Endothelial cell of umbilical vein (primary cell): ENCODE data around the gene TNFRSF1B. TPM values are rescaled to one million over a fixed set of nuclear protein-coding genes. Genes with fewer than 3 reads are reported as not detected.

Experiments
- BruUV-seq: library from RNA; stranded (reverse); fragments of 400-500 nt; replicated peaks from 2 replicates; lab custom pipeline; 2021; lab: Mats Ljungman, UMichigan
- CTCF ChIA-PET: fragments of 300-600, 350-600 bp; sonication (Branson Sonifier 250); formaldehyde crosslinking; loops from one replicate; lab custom pipeline; 2021; ENCODE audit warnings: antibody characterized with exemption, inconsistent platforms; lab: Charles Lee
- POLR2A ChIA-PET: fragments of 300-600, 350-600 bp; sonication (Branson Sonifier 250); formaldehyde crosslinking; loops from one replicate; lab custom pipeline; 2021; ENCODE audit warnings: antibody characterized with exemption, inconsistent platforms; lab: Charles Lee
- DNase-seq: peaks from one replicate; pipeline ENCODE4 v3.0.0-alpha.2; 2011; ENCODE audit warnings: low read depth, low spot score
- FAIRE-seq: peaks from 2 replicates; lab custom pipeline; 2011; peaks lifted over from hg19 to GRCh38; lab: Jason Lieb, UNC
- H2AFZ ChIP-seq: 2 replicates; pipeline ENCODE4 v1.6.0; 2012; ENCODE audit warnings: low read depth, low read length, control low read depth, inconsistent platforms
- H3K27ac ChIP-seq: 2 replicates; pipeline ENCODE4 v1.5.1; 2011; ENCODE audit warnings: low read depth, mild to moderate bottlenecking, control low read depth, low read length, moderate library complexity; ENCODE audit not compliant: insufficient read depth
- H3K27me3 ChIP-seq, 2 experiments: 2 replicates each; pipeline versions ENCODE4 v1.6.0 to v1.6.1; 2011; ENCODE audit warnings: low read length in 2 of 2, mixed read lengths in 1 of 2; ENCODE audit not compliant: control insufficient read depth in 2 of 2, insufficient read depth in 2 of 2
- H3K36me3 ChIP-seq, 2 experiments: 2 replicates in 1 of 2; 3 replicates in 1 of 2; pipeline ENCODE4 v1.5.1; 2011; ENCODE audit warnings: low read length in 2 of 2, mild to moderate bottlenecking in 1 of 2, moderate library complexity in 1 of 2; ENCODE audit not compliant: control insufficient read depth in 2 of 2, insufficient read depth in 2 of 2; ENCODE audit errors: extremely low read depth in 1 of 2
- H3K4me1 ChIP-seq: 3 replicates; pipeline ENCODE4 v1.5.1; 2011; ENCODE audit warnings: mild to moderate bottlenecking, low read length; ENCODE audit not compliant: control insufficient read depth, insufficient read depth; ENCODE audit errors: extremely low read depth
- H3K4me2 ChIP-seq: 2 replicates; pipeline ENCODE4 v1.6.1; 2011; ENCODE audit warnings: low read length, control low read depth, mixed read lengths; ENCODE audit not compliant: insufficient read depth
- H3K4me3 ChIP-seq, 3 experiments: fragments of 200-600 bp in 1 of 3; sonication (generic), shearing (Covaris generic) in 1 of 3; replicated peaks in 1 of 3; 2 replicates each; pipeline ENCODE4 v1.5.1; 2011 to 2016; ENCODE audit warnings: control low read depth in 3 of 3, low read length in 3 of 3, mild to moderate bottlenecking in 2 of 3, inconsistent platforms in 1 of 3, low read depth in 1 of 3, moderate library complexity in 1 of 3; ENCODE audit not compliant: insufficient read depth in 1 of 3
- H3K79me2 ChIP-seq: 2 replicates; pipeline ENCODE4 v1.6.0; 2012; ENCODE audit warnings: low read length, inconsistent platforms; ENCODE audit not compliant: control insufficient read depth, insufficient read depth
- H3K9ac ChIP-seq: replicated peaks from 2 replicates; pipeline ENCODE3; 2011; ENCODE audit warnings: low read length, control low read depth; ENCODE audit not compliant: insufficient read depth; ENCODE audit errors: extremely low read depth
- H3K9me1 ChIP-seq: replicated peaks from 3 replicates; pipeline ENCODE4 v1.6.0; 2011; ENCODE audit warnings: mild to moderate bottlenecking, low read length; ENCODE audit not compliant: control insufficient read depth, insufficient read depth; ENCODE audit errors: extremely low read depth
- H3K9me3 ChIP-seq: replicated peaks from 2 replicates; pipeline ENCODE4 v1.5.1; 2012; ENCODE audit warnings: low read length, inconsistent platforms; ENCODE audit not compliant: control insufficient read depth, insufficient read depth
- H4K20me1 ChIP-seq: replicated peaks from 2 replicates; pipeline ENCODE3; 2011; ENCODE audit warnings: mild to moderate bottlenecking, low read length; ENCODE audit not compliant: control insufficient read depth, insufficient read depth; ENCODE audit errors: extremely low read depth
- EZH2 ChIP-seq: IDR thresholded peaks from 2 replicates; pipeline ENCODE4 v1.6.1; 2012; ENCODE audit warnings: borderline replicate concordance, low read depth, mild to moderate bottlenecking, moderate library complexity, low read length, inconsistent platforms; ENCODE audit not compliant: severe bottlenecking
- FOS ChIP-seq: IDR thresholded peaks from 2 replicates; pipeline ENCODE4 v1.6.1; 2011; ENCODE audit warnings: mild to moderate bottlenecking, low read length, moderate library complexity, borderline replicate concordance; ENCODE audit not compliant: insufficient read depth
- GATA2 ChIP-seq: IDR thresholded peaks from 2 replicates; pipeline ENCODE4 v1.7.0; 2011; ENCODE audit warnings: low read depth, mild to moderate bottlenecking, moderate library complexity, mixed read lengths, low read length; ENCODE audit not compliant: insufficient read length, insufficient read depth
- JUN ChIP-seq: IDR thresholded peaks from 2 replicates; pipeline ENCODE4 v1.6.1; 2011; ENCODE audit warnings: borderline replicate concordance, low read depth; ENCODE audit not compliant: insufficient read length, insufficient read depth
- MYC ChIP-seq: IDR thresholded peaks from one replicate; pipeline ENCODE4 v1.6.1; 2011; ENCODE audit warnings: mild to moderate bottlenecking, low read depth, low read length
- POLR2A ChIP-seq: IDR thresholded peaks from 2 replicates; pipeline ENCODE4 v1.6.1; 2012; ENCODE audit warnings: low read depth, mild to moderate bottlenecking, control low read depth, low read length
- POLR2AphosphoS5 ChIP-seq: IDR thresholded peaks from 2 replicates; pipeline ENCODE4 v1.6.1; 2012; ENCODE audit warnings: low read depth, mild to moderate bottlenecking, control low read depth, low read length, moderate library complexity; ENCODE audit not compliant: insufficient read depth
- dilution Hi-C: fragments of 300-500 bp; cut with MboI; formaldehyde crosslinking; loops from one replicate; pipeline ENCODE4 v1.15.0; 2019; ENCODE audit warnings: low sequenced_read_pairs; ENCODE audit not compliant: extremely low pct_ligation_motif_present
- intact Hi-C: fragments of 100-400 bp; cut with micrococcal nuclease; formaldehyde crosslinking; loops from one replicate; pipeline ENCODE4 v1.10.0; 2022
- polyA plus RNA-seq, 4 experiments: library from polyadenylated mRNA; depleted of rRNA in 3 of 4; stranded (reverse) in 3 of 4; unstranded in 1 of 4; fragments of >200 nt; gene quantifications; 2 replicates each; pipeline versions ENCODE4 v1.2.1 to v1.2.3, GENCODE V29; 2011 to 2012; ENCODE audit warnings: missing spikeins in 1 of 4
- total RNA-seq: library from RNA; stranded (reverse); gene quantifications from 2 replicates; pipeline ENCODE4 v1.2.3, GENCODE V29; 2021
- TF ChIP-seq, protein P1 (sequence below), 2 donors: IDR thresholded peaks; 1 replicate in 1 of 2; 2 replicates in 1 of 2; pipeline ENCODE4 v1.5.1; 2011; ENCODE audit warnings: low read length in 2 of 2, mild to moderate bottlenecking in 2 of 2, moderate library complexity in 2 of 2, control low read depth in 1 of 2, inconsistent platforms in 1 of 2, low read depth in 1 of 2; ENCODE audit not compliant: insufficient read depth in 1 of 2; ENCODE audit errors: extremely low read depth in 1 of 2
- TF ChIP-seq, protein P2 (sequence below): IDR thresholded peaks from 2 replicates; pipeline ENCODE4 v1.6.1; 2011; ENCODE audit not compliant: insufficient read depth, insufficient read length

The TNFRSF1B gene
- total and polyA plus RNA-seq, 2 donors (not counting 3 experiments of a cell fraction or from before 2014, with no cell fraction given): 53.6 to 65.9 TPM

DNA sequence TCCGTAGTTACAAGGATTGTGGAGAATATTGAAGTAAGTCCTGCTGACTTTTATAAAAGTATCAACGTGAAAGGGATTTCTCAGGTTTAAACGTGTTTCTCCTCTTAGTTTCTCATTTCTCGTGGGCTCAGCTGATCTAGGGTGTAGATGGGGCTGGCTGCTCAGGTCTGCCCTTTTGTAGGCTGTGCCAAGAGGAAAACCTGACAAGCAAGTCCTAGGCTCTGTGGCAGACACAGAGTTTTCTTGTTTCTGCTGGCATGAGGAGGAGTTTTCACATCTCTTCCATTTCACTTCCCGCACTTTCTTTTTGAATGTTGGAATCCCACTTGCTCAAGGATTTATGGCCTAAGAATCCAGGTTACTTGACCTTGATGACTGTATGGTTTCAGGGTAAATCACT lies 77.8 kb downstream of the TNFRSF1B start:
- dilution Hi-C loops (no loop called here), intact Hi-C loops (loop anchor here (1.0 to 2.0 kb wide), 3 partner anchors 35 to 126 kb away; no protein-coding TSS in a partner anchor)
- Histone ChIP-seq H3K4me1 (no peaks in the 10 kb centered on the region), H3K36me3 (peaks cover 5 to 12% of the 10 kb centered on the region in 2 experiments), H3K27me3 (no peaks in the 10 kb centered on the region), H3K27ac (no peak overlapping the region), H3K9me3 (no peaks in the 10 kb centered on the region), H3K79me2 (no peaks in the 10 kb centered on the region), H3K4me3 (no peak overlapping the region), H3K9ac (no peak overlapping the region), H3K4me2 (no peak overlapping the region), H4K20me1 (no peaks in the 10 kb centered on the region), H2AFZ (no peak overlapping the region), H3K9me1 (no peaks in the 10 kb centered on the region)
- ChIA-PET CTCF (interaction anchor here (0.7 to 2.9 kb wide), 6 partner anchors 15 to 127 kb away, joined by 3 to 55 read pairs (median 7); partner anchors contain the start of gene VPS13D), POLR2A (no interaction called here)
- DNase-seq (no peak), FAIRE-seq (no peak)
- BruUV-seq: no TSS peak
- TF ChIP-seq EZH2 (no peak), FOS (no peak), POLR2A (no peak), GATA2 (no peak), POLR2AphosphoS5 (no peak), JUN (no peak), MYC (no peak)
- TF ChIP-seq, protein P1, sequence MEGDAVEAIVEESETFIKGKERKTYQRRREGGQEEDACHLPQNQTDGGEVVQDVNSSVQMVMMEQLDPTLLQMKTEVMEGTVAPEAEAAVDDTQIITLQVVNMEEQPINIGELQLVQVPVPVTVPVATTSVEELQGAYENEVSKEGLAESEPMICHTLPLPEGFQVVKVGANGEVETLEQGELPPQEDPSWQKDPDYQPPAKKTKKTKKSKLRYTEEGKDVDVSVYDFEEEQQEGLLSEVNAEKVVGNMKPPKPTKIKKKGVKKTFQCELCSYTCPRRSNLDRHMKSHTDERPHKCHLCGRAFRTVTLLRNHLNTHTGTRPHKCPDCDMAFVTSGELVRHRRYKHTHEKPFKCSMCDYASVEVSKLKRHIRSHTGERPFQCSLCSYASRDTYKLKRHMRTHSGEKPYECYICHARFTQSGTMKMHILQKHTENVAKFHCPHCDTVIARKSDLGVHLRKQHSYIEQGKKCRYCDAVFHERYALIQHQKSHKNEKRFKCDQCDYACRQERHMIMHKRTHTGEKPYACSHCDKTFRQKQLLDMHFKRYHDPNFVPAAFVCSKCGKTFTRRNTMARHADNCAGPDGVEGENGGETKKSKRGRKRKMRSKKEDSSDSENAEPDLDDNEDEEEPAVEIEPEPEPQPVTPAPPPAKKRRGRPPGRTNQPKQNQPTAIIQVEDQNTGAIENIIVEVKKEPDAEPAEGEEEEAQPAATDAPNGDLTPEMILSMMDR (IDR thresholded peaks at IDR 0.05; ENCODE audit: extremely low read depth in 1 of 2, insufficient read depth in 1 of 2, low read depth in 1 of 2, low read length in 2 of 2): no peak
- TF ChIP-seq, protein P2, sequence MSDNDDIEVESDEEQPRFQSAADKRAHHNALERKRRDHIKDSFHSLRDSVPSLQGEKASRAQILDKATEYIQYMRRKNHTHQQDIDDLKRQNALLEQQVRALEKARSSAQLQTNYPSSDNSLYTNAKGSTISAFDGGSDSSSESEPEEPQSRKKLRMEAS: no peak
